ENCODE data around the gene HDAC4.

HDAC4 gene

GRCh38 chr2:239146011-239146641 lies 254.7 kb downstream of the HDAC4 start:
- FAIRE-seq = no peak

GRCh38 chr2:239145601-239146000 lies 255.2 kb downstream of the HDAC4 start:
- FAIRE-seq = no peak

GRCh38 chr2:239145106-239145505 lies 255.7 kb downstream of the HDAC4 start:
- no peak for FAIRE-seq

- FAIRE-seq = no peak
Observed at GRCh38 chr2:239144713-239144999, 256.2 kb downstream of the HDAC4 start.

- no peak for FAIRE-seq
Observed at GRCh38 chr2:239143858-239144712, 256.7 kb downstream of the HDAC4 start.

- no peak for FAIRE-seq
Observed at GRCh38 chr2:239142806-239143205, 258.0 kb downstream of the HDAC4 start.

- FAIRE-seq = no peak
Observed at GRCh38 chr2:239142296-239142695, 258.5 kb downstream of the HDAC4 start.

GRCh38 chr2:239141021-239141760 lies 259.6 kb downstream of the HDAC4 start:
- FAIRE-seq = no peak

- no peak for FAIRE-seq
Observed at GRCh38 chr2:239140346-239141020, 260.3 kb downstream of the HDAC4 start.

- FAIRE-seq = no peak
Observed at GRCh38 chr2:239139566-239139965, 261.3 kb downstream of the HDAC4 start.

GRCh38 chr2:239139101-239139500 lies 261.7 kb downstream of the HDAC4 start:
- FAIRE-seq = no peak

GRCh38 chr2:239138610-239139009 lies 262.2 kb downstream of the HDAC4 start:
- no peak for FAIRE-seq

- no peak for FAIRE-seq
Observed at GRCh38 chr2:239137898-239138283, 262.9 kb downstream of the HDAC4 start.

GRCh38 chr2:239137165-239137897 lies 263.5 kb downstream of the HDAC4 start:
- no peak for FAIRE-seq

GRCh38 chr2:239136762-239137161 lies 264.1 kb downstream of the HDAC4 start:
- no peak for FAIRE-seq

- FAIRE-seq = no peak
Observed at GRCh38 chr2:239136203-239136602, 264.6 kb downstream of the HDAC4 start.

- no peak for FAIRE-seq
Observed at GRCh38 chr2:239135531-239135930, 265.3 kb downstream of the HDAC4 start.

GRCh38 chr2:239133945-239134570 lies 266.8 kb downstream of the HDAC4 start:
- no peak for FAIRE-seq

GRCh38 chr2:239132786-239133185 lies 268.0 kb downstream of the HDAC4 start:
- FAIRE-seq = no peak

- no peak for FAIRE-seq
Observed at GRCh38 chr2:239132156-239132709, 268.6 kb downstream of the HDAC4 start.

GRCh38 chr2:239131521-239131920 lies 269.3 kb downstream of the HDAC4 start:
- FAIRE-seq = no peak
